ENCODE data around the gene ATOSB.

- TF ChIP-seq YY1 (IDR thresholded peaks at IDR 0.05; ENCODE audit: insufficient read depth, insufficient read length) (no peak), SUZ12 (IDR thresholded peaks at IDR 0.05; ENCODE audit: extremely low read depth, insufficient read depth, insufficient read length) (no peak), ZNF274 (IDR thresholded peaks at IDR 0.05; ENCODE audit: low read depth, low read length) (no peak)
These were observed 26.2 kb downstream of the ATOSB start for GRCh38 chr9:35089434-35089833.

All from NT2/D1 (cell line).